Psoas muscle (tissue), 8 donors: ENCODE measurements around the gene CMSS1. TPM values are rescaled to one million over a fixed set of nuclear protein-coding genes. Genes with fewer than 3 reads are reported as not detected.
A peak's percentile ranks its signal among the peaks of the same experiment; 100 is the strongest.

Source experiments
- ATAC-seq, 4 donors: fragments of 200-7000 bp; cut with Tn5 transposase; one replicate each; pipeline ENCODE4 v1.9.1; 2020; ENCODE audit warnings: moderate library complexity in 3 of 4, mild to moderate bottlenecking in 2 of 4
- DNase-seq, 2 donors: peaks; one replicate each; pipeline ENCODE4 v3.0.0-alpha.2; 2020
- H3K27ac ChIP-seq: fragments of 200-600 bp; one replicate; pipeline ENCODE4 v1.8.0; 2022
- H3K27me3 ChIP-seq, 3 donors: fragments of 200-600 bp in 1 of 3; one replicate each; pipeline versions ENCODE4 v1.6.1 to v1.8.0; 2013 to 2022; ENCODE audit warnings: low read length in 2 of 3, mild to moderate bottlenecking in 2 of 3, moderate library complexity in 1 of 3; ENCODE audit not compliant: insufficient read depth in 3 of 3
- H3K36me3 ChIP-seq, 2 donors: fragments of 200-600 bp in 1 of 2; one replicate each; pipeline versions ENCODE4 v1.6.1 to v1.8.0; 2013 to 2022; ENCODE audit warnings: low read depth in 1 of 2, mild to moderate bottlenecking in 1 of 2, moderate library complexity in 1 of 2; ENCODE audit not compliant: insufficient read depth in 1 of 2
- H3K4me1 ChIP-seq: fragments of 200-600 bp; one replicate; pipeline ENCODE4 v1.8.0; 2022
- H3K4me3 ChIP-seq: fragments of 200-600 bp; one replicate; pipeline ENCODE4 v1.8.0; 2022; ENCODE audit warnings: mild to moderate bottlenecking
- H3K9me3 ChIP-seq: fragments of 200-600 bp; one replicate; pipeline ENCODE4 v1.8.0; 2022
- CTCF ChIP-seq: fragments of 200-600 bp; IDR thresholded peaks from one replicate; pipeline ENCODE4 v1.8.0; 2022; ENCODE audit warnings: antibody characterized with exemption
- WGBS, 3 donors: extraction: QIAGEN DNeasy Blood & Tissue Kit; methylation state at CpG; one replicate each; pipeline versions ENCODE4 v1.1.6 to v1.1.7; 2013; 5-methylcytosine and 5-hydroxymethylcytosine counted together
- intact Hi-C, 2 donors: fragments of 100-400 bp; cut with DNase I; formaldehyde crosslinking; loops; one replicate each; pipeline versions ENCODE4 v1.11.0 to v1.14.2; 2022
- polyA plus RNA-seq, 3 donors: library from polyadenylated mRNA; stranded (reverse); fragments of 200-250 nt; gene quantifications; one replicate each; pipeline ENCODE4 v1.2.3, GENCODE V29; 2013
- total RNA-seq, 4 donors: library from RNA; stranded (reverse); fragmentation: NEBNext Ultra II Directional in 2 of 4; extraction: Animal tissue kit (Norgen Biotek cat#: 25700) in 2 of 4; gene quantifications; one replicate each; pipeline versions ENCODE4 v1.2.1 to v1.2.4, GENCODE V29; 2021 to 2023
- donor health status: healthy with polysubstance abuse.
- donor health status: DM: no; HTN: no; CAD: no; lungs with moderate emphysema.
- donor health status: Bipolar disorder and iron deficiency.
- donor health status: healthy.
- donor health status: DM: yes; HTN: yes; CAD: no.
- donor health status: DM: no; HTN: no; CAD: no.
- donor health status: DM: no; HTN: no; CAD: no.
- donor health status: DM: yes; HTN: yes; CAD: no.

Gene CMSS1
- total and polyA plus RNA-seq, 7 donors: 18.4 to 174 (median 58.8) TPM

DNA sequence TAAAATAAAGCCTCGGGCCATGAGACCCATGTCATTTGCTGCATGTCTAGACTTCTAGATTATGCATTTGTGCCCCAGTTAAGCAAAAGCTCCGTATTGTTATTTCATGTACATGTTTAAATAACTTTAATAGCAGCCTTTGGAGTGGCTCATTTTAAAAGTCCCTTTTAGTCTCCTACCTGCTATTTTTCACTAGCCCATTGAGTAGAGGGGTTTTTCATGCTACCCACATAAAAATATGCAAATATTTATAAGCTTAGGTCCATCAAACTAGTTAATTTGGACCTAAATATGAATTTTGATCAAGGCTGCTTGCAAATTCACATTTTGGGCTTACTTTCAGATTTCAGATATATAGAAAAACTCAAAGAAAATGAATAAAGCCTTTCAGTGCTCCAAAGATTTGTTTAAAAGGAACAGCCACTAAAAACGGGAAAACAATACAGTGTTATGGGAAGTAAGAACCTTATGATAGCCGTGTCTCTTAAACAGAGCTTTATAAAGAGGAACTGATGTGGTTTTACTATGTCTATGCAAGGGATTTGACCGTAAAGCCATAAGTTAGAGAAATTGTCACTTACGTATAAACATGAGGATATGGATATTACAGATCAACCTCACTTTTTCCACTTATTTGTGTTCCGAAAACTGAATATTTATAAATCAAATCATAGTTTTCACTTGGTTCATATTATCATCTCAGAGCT, 266.6 kb downstream of the CMSS1 start:
- Histone ChIP-seq H3K4me3 (no peak overlapping the region), H3K27ac (peak overlapping the region; percentile 84), H3K9me3 (no peaks in the 10 kb centered on the region), H3K36me3 (no peaks in the 10 kb centered on the region), H3K4me1 (peaks cover 44% of the 10 kb centered on the region), H3K27me3 (no peaks in the 10 kb centered on the region)
- intact Hi-C loops: no loop called here
- no peak for ATAC-seq
- WGBS, 3 donors: 88 to 91% (median 90%) methylated on average over 7 of the region's 7 CpGs
- no peak for DNase-seq
- TF ChIP-seq CTCF: no peak

- intact Hi-C loops: no loop called here
- DNase-seq (no peak), ATAC-seq (no peak)
- 58 to 85% (median 61%) methylated on average over 1 of the region's 1 CpG for WGBS, 3 donors
- H3K4me1 ChIP-seq: peaks cover 59% of the 10 kb centered on the region
- H3K9me3 ChIP-seq: no peaks in the 10 kb centered on the region
- no peak overlapping the region for H3K4me3 ChIP-seq
- H3K27ac ChIP-seq: peak overlapping the region; percentile 84
- no peaks in the 10 kb centered on the region for H3K36me3 ChIP-seq
- no peak for TF ChIP-seq CTCF
- no peaks in the 10 kb centered on the region for H3K27me3 ChIP-seq
Observed at GRCh38 chr3:100086401-100086800, 268.7 kb downstream of the CMSS1 start.

- Histone ChIP-seq H3K9me3 (no peaks in the 10 kb centered on the region), H3K4me1 (peaks cover 65% of the 10 kb centered on the region), H3K27me3 (no peaks in the 10 kb centered on the region), H3K4me3 (no peak overlapping the region), H3K27ac (peak overlapping the region; percentile 84), H3K36me3 (no peaks in the 10 kb centered on the region)
- DNase-seq (no peak), ATAC-seq (no peak)
- no peak for TF ChIP-seq CTCF
- intact Hi-C loops: no loop called here
Observed at GRCh38 chr3:100087198-100087597, 269.5 kb downstream of the CMSS1 start.

DNA sequence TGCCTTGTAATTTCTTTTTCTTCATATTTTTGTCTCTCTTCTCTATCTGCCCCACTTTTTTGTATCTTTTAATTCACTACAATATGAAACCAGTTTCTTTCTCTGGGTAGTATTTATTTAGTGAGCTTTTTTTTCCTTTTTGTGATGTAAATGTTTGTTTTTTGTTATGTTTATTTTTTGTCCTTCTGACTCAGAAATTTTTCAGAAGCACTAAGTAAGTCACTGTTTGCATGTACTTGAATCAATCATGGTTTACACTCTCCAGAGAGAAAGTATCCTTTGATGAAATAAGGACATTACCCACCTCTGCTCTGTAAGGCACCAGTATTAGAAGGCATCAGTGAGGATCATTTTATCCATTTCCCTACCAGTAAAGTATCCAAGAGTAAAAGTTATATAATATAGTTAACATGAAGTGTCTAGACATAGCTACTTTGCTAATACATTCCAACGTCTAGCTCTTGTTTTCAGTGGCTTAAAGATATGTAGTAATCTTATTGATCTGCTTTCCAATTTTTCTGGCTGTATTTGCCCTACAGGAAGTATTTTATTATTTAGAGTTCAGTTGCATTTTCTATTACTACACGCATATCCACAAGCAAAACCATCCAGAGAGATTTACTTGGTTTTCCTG, 271.2 kb downstream of the CMSS1 start:
- Histone ChIP-seq H3K9me3 (no peaks in the 10 kb centered on the region), H3K4me1 (peaks cover 74% of the 10 kb centered on the region), H3K4me3 (no peak overlapping the region), H3K27me3 (no peaks in the 10 kb centered on the region), H3K27ac (peak overlapping the region; percentile 84), H3K36me3 (no peaks in the 10 kb centered on the region)
- ATAC-seq (no peak), DNase-seq (no peak)
- intact Hi-C loops: no loop called here
- no peak for TF ChIP-seq CTCF
- 66 to 79% (median 71%) methylated on average over 2 of the region's 2 CpGs for WGBS, 3 donors
